ENCODE data around the gene NEAT1.

DNA sequence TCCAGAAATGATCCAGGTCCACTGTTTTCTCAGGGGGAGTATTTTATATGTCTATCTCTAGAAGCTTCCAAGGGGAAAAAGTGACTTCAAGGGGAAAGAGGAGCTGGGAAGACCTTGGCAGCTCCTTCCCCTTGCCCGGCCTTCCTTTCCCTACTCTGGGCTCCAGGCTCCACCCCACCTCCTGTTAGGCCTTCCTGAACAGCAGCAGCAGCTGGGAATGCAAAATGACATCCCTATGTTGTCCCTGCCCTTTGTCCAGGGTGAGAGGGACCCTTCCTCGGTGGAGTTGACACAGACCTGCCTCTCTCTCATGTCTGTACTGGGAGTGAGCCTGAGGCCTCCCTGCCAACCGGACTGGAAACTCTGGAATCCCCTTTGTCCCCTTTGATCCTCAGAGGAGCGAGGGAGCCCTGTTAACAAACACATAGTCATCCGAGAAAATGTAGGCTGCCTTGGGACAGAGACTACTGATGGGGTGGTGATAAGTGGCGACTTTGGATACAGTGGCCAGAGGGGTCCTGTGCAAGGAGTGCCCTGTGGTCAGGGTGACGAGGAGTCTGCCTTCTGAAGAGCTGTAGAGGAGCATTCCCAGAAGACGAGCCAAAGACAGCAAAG is 67.2 kb downstream of the NEAT1 start:
- TF ChIP-seq, protein P1, sequence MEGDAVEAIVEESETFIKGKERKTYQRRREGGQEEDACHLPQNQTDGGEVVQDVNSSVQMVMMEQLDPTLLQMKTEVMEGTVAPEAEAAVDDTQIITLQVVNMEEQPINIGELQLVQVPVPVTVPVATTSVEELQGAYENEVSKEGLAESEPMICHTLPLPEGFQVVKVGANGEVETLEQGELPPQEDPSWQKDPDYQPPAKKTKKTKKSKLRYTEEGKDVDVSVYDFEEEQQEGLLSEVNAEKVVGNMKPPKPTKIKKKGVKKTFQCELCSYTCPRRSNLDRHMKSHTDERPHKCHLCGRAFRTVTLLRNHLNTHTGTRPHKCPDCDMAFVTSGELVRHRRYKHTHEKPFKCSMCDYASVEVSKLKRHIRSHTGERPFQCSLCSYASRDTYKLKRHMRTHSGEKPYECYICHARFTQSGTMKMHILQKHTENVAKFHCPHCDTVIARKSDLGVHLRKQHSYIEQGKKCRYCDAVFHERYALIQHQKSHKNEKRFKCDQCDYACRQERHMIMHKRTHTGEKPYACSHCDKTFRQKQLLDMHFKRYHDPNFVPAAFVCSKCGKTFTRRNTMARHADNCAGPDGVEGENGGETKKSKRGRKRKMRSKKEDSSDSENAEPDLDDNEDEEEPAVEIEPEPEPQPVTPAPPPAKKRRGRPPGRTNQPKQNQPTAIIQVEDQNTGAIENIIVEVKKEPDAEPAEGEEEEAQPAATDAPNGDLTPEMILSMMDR (IDR thresholded peaks at IDR 0.05), result no peak
- TF ChIP-seq POLR2A (IDR thresholded peaks at IDR 0.05; ENCODE audit: low read depth) (no peak), POLR2AphosphoS5 (IDR thresholded peaks at IDR 0.05) (no peak), EP300 (IDR thresholded peaks at IDR 0.05) (no peak)

All from esophagus muscularis mucosa (tissue), 4 donors.